Neutrophil (primary cell): ENCODE measurements around the gene KDM3B.
A peak's percentile ranks its signal among the peaks of the same experiment; 100 is the strongest.

Experiments
- H3K27ac ChIP-seq: fragments of 200-600 bp; sonication (generic); 2 replicates; pipeline ENCODE4 v1.5.1; 2016; ENCODE audit warnings: mild to moderate bottlenecking, moderate library complexity
- H3K27me3 ChIP-seq: fragments of 200-600 bp; sonication (generic); 2 replicates; pipeline ENCODE4 v1.6.0; 2016; ENCODE audit warnings: mild to moderate bottlenecking
- H3K36me3 ChIP-seq: fragments of 200-600 bp; sonication (generic); 2 replicates; pipeline ENCODE4 v1.5.1; 2017
- H3K4me1 ChIP-seq, 2 experiments: fragments of 200-600 bp in 1 of 2; sonication (generic) in 1 of 2; 1 replicate in 1 of 2; 2 replicates in 1 of 2; pipeline versions ENCODE4 v1.5.1 to v1.6.1; 2013 to 2016; ENCODE audit warnings: low read depth in 1 of 2, low read length in 1 of 2, mild to moderate bottlenecking in 1 of 2, moderate library complexity in 1 of 2; ENCODE audit not compliant: control insufficient read depth in 1 of 2, insufficient read depth in 1 of 2
- H3K4me3 ChIP-seq, 2 experiments: fragments of 200-600 bp in 1 of 2; sonication (generic) in 1 of 2; 1 replicate in 1 of 2; 2 replicates in 1 of 2; pipeline ENCODE4 v1.5.1; 2013 to 2016; ENCODE audit warnings: low read depth in 1 of 2, low read length in 1 of 2, mild to moderate bottlenecking in 1 of 2, moderate library complexity in 1 of 2
- H3K9me3 ChIP-seq: fragments of 200-600 bp; sonication (generic); 2 replicates; pipeline ENCODE4 v1.5.1; 2016
- CTCF ChIP-seq: fragments of 200-600 bp; sonication (generic); IDR thresholded peaks from 2 replicates; pipeline ENCODE4 v1.5.1; 2016; ENCODE audit warnings: antibody characterized with exemption

The KDM3B gene

GRCh38 chr5:138354926-138355378 lies 2.5 kb downstream of the KDM3B start:
- Histone ChIP-seq H3K27me3 (no peaks in the 10 kb centered on the region), H3K9me3 (no peaks in the 10 kb centered on the region), H3K27ac (peak overlapping the region; percentile 93), H3K36me3 (peaks cover 13% of the 10 kb centered on the region), H3K4me3 (peak overlapping the region; percentile 91 to 99), H3K4me1 (peaks cover 49% of the 10 kb centered on the region in 2 experiments)
- no peak for TF ChIP-seq CTCF

- H3K27me3 ChIP-seq = no peaks in the 10 kb centered on the region
Measured at GRCh38 chr5:138359621-138360020, 7.1 kb downstream of the KDM3B start.

GRCh38 chr5:138360941-138361452 lies 8.5 kb downstream of the KDM3B start:
- peaks cover 11 to 14% of the 10 kb centered on the region in 2 experiments for H3K4me1 ChIP-seq
- H3K27ac ChIP-seq = peak overlapping the region; percentile 59
- no peaks in the 10 kb centered on the region for H3K9me3 ChIP-seq
- H3K4me3 ChIP-seq = no peak overlapping the region
- H3K36me3 ChIP-seq = no peaks in the 10 kb centered on the region
- TF ChIP-seq CTCF = no peak
- H3K27me3 ChIP-seq = no peaks in the 10 kb centered on the region

More at GRCh38 chr5:138359621-138360020, 7.1 kb downstream of the KDM3B start:
- no peak for TF ChIP-seq CTCF
- Histone ChIP-seq H3K4me1 (peaks cover 25 to 28% of the 10 kb centered on the region in 2 experiments), H3K36me3 (no peaks in the 10 kb centered on the region), H3K9me3 (no peaks in the 10 kb centered on the region), H3K4me3 (no peak overlapping the region), H3K27ac (peak overlapping the region; percentile 42)

GRCh38 chr5:138364576-138364975 lies 12.1 kb downstream of the KDM3B start:
- Histone ChIP-seq H3K27me3 (no peaks in the 10 kb centered on the region), H3K27ac (no peak overlapping the region), H3K36me3 (no peaks in the 10 kb centered on the region), H3K4me3 (no peak overlapping the region), H3K4me1 (peaks cover 39 to 47% of the 10 kb centered on the region in 2 experiments), H3K9me3 (no peaks in the 10 kb centered on the region)
- TF ChIP-seq CTCF = no peak

GRCh38 chr5:138366632-138367382 lies 14.3 kb downstream of the KDM3B start:
- peak overlapping the region; percentile 90 for H3K27ac ChIP-seq
- TF ChIP-seq CTCF = no peak

More at GRCh38 chr5:138366632-138367382, 14.3 kb downstream of the KDM3B start:
- no peaks in the 10 kb centered on the region for H3K27me3 ChIP-seq
- peaks cover 54 to 62% of the 10 kb centered on the region in 2 experiments for H3K4me1 ChIP-seq
- no peaks in the 10 kb centered on the region for H3K9me3 ChIP-seq
- no peak overlapping the region for H3K4me3 ChIP-seq
- no peaks in the 10 kb centered on the region for H3K36me3 ChIP-seq
